Left ventricle myocardium inferior (tissue), 1 donor: ENCODE measurements around the gene ALDH3B1. TPM values are rescaled to one million over a fixed set of nuclear protein-coding genes. Genes with fewer than 3 reads are reported as not detected.

Experiments
- DNase-seq: peaks from one replicate; pipeline ENCODE4 v3.0.0-alpha.2; 2020
- H3K27ac ChIP-seq: fragments of 200-600 bp; replicated peaks from 2 replicates; pipeline ENCODE4 v1.8.0; 2021
- H3K27me3 ChIP-seq: fragments of 200-600 bp; 2 replicates; pipeline ENCODE4 v1.8.0; 2021; ENCODE audit warnings: low read depth
- H3K36me3 ChIP-seq: fragments of 200-600 bp; 2 replicates; pipeline ENCODE4 v1.8.0; 2021
- H3K4me1 ChIP-seq: fragments of 200-600 bp; 2 replicates; pipeline ENCODE4 v1.8.0; 2021
- H3K4me3 ChIP-seq: fragments of 200-600 bp; 2 replicates; pipeline ENCODE4 v1.8.0; 2021; ENCODE audit warnings: mild to moderate bottlenecking, moderate library complexity
- H3K9me3 ChIP-seq: fragments of 200-600 bp; replicated peaks from 2 replicates; pipeline ENCODE4 v1.8.0; 2021
- CTCF ChIP-seq: fragments of 200-600 bp; IDR thresholded peaks from 2 replicates; pipeline ENCODE4 v1.8.0; 2021; ENCODE audit warnings: antibody characterized with exemption, mild to moderate bottlenecking, borderline replicate concordance
- intact Hi-C: fragments of 100-400 bp; cut with micrococcal nuclease; formaldehyde crosslinking; loops from one replicate; pipeline ENCODE4 v1.11.0; 2022
- total RNA-seq: library from RNA; stranded (reverse); fragmentation: NEBNext Ultra II Directional; extraction: Animal tissue kit (Norgen Biotek cat#: 25700); gene quantifications from one replicate; pipeline ENCODE4 v1.2.1, GENCODE V29; 2021
- donor health status: DM: no; HTN: yes; CAD: no; lungs with severe emphysema.

The ALDH3B1 gene
- total RNA-seq, 1 donor from 2014 or later = 3.7 TPM

GRCh38 chr11:68043349-68044144, 33.4 kb downstream of the ALDH3B1 start:
- intact Hi-C loops = no loop called here
- no peak for TF ChIP-seq CTCF
- no peak for DNase-seq
- Histone ChIP-seq H3K27ac (no peak overlapping the region), H3K36me3 (peaks cover 27% of the 10 kb centered on the region), H3K9me3 (no peaks in the 10 kb centered on the region), H3K27me3 (no peaks in the 10 kb centered on the region), H3K4me3 (no peak overlapping the region), H3K4me1 (peaks cover 25% of the 10 kb centered on the region)

- Histone ChIP-seq H3K36me3 (peaks cover 35% of the 10 kb centered on the region), H3K27ac (no peak overlapping the region), H3K4me1 (peaks cover 18% of the 10 kb centered on the region), H3K27me3 (no peaks in the 10 kb centered on the region), H3K4me3 (no peak overlapping the region), H3K9me3 (no peaks in the 10 kb centered on the region)
- DNase-seq = no peak
- TF ChIP-seq CTCF = no peak
- intact Hi-C loops = no loop called here
These were observed 34.2 kb downstream of the ALDH3B1 start for GRCh38 chr11:68044145-68044813.

GRCh38 chr11:68044898-68045351, 34.8 kb downstream of the ALDH3B1 start:
- H3K27ac ChIP-seq = no peak overlapping the region
- DNase-seq = no peak
- no peak overlapping the region for H3K4me3 ChIP-seq
- TF ChIP-seq CTCF = no peak
- intact Hi-C loops = no loop called here
- H3K27me3 ChIP-seq = no peaks in the 10 kb centered on the region
- no peaks in the 10 kb centered on the region for H3K9me3 ChIP-seq
- peaks cover 41% of the 10 kb centered on the region for H3K36me3 ChIP-seq
- peaks cover 11% of the 10 kb centered on the region for H3K4me1 ChIP-seq

GRCh38 chr11:68047437-68048290, 37.5 kb downstream of the ALDH3B1 start:
- Histone ChIP-seq H3K27me3 (no peaks in the 10 kb centered on the region), H3K36me3 (peaks cover 60% of the 10 kb centered on the region), H3K4me3 (no peak overlapping the region), H3K27ac (no peak overlapping the region), H3K4me1 (no peaks in the 10 kb centered on the region), H3K9me3 (no peaks in the 10 kb centered on the region)
- DNase-seq = no peak
- TF ChIP-seq CTCF = no peak
- intact Hi-C loops = no loop called here
